ENCODE data around the gene NODAL.

The NODAL gene

DNA sequence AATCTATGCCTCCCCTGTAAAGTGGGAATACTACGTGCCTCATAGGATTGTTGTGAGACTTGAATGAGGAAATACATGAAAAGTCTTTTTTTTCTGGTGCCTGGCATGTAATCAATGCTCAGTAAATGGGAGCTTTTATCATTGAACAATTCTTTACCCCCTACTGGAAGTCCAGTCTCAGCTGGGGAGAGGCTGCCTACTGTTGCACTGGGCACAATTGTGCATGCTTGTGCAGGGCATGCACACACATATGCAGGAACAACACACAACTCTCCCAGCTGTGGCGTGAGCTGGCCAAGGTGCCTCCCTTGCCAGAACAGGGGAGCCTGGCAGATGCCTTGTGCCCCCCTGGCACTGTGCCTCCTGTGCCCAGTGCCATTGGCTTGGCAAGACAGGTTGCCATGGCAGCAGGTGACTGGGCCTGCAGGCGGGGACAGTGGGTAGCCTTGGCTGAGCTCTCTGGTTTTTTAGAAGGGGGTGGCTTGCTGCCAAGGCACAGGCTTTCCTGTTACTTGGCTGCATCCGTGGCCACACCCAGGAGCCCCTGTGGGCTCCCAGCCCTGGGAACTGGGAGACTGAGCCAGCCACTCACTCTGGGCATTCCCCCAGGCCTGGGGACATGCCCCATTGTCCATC, 21.0 kb upstream of the NODAL start:
- DNase-seq: no peak

DNA sequence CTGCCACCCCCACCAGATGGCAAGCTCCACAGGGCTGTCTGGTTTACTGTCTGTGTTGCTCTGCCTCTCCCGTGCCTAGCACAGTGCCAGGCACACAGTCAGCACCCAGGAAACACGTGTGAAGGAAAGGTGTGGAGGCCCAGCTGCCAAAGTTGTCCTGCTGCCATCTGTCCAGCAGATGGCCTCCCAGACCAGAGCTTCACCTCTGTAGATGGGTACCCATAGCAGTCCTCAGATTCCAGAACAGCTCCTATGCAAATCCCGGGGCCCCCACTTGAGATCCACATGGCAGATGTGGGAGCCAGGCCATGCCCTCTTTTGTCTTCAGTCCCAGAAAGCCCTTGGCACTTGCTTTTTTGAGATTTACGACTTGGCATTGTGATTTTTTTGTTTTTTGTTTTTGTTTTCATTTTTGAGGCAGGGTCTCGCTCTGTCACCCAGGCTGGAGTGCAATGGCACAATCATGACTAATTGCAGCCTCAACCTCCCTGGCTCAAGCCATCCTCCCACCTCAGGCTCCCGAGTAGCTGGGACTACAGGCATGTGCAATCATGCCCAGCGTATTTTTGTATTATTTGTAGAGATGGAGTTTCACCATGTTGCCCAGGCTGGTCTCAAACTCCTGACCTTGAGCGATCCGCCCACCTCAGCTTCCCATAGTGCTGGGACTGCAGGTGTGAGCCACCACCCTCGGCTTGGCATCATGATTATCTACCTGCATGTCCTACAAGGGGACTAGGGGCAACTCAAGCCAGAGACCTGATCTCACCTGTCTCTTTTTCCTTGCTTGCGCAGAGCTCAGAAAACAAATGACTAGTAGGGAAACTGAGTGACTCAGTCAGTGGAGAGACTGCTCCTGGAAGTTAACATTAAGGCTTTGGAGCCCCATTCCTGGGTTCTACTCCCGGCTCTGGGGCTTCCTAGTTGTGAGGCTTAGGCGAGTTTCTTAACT, 20.2 kb upstream of the NODAL start:
- DNase-seq: peak; percentile 38

DNA sequence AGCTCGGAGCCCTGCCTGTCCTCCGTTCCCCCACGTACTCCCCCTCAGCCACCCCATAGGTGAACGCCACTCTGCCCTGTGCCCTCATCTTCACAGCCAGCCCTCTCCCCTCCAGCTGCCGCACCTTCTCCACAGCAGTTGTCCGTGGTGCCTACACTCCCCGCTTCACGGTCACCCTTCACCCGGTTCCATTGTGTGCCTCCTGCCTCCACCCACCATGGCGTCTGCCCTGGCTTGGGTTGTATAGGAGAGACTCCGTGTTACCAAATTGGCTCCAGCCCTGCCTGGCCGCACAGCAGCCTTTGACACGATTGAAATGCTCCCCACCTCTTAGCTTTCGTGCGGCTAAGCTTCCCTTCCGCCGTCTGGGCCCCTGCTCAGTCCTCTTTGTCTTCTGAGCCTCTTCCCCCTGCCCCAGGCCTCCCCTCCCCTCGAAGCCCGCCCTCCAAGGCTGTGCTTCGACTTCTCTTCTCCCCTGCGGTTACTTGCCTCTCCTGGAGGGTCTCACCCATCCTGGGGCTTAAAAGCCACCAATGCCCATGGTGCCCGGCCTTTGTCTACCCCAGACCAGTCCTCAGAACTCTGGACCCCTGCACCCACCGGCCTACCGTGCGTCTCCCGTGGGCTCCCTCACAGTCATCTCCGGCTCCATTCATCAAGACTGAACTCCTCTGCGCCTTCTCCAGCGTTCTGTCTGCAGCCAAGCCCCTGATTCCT, 18.5 kb upstream of the NODAL start:
- no peak for DNase-seq

DNA sequence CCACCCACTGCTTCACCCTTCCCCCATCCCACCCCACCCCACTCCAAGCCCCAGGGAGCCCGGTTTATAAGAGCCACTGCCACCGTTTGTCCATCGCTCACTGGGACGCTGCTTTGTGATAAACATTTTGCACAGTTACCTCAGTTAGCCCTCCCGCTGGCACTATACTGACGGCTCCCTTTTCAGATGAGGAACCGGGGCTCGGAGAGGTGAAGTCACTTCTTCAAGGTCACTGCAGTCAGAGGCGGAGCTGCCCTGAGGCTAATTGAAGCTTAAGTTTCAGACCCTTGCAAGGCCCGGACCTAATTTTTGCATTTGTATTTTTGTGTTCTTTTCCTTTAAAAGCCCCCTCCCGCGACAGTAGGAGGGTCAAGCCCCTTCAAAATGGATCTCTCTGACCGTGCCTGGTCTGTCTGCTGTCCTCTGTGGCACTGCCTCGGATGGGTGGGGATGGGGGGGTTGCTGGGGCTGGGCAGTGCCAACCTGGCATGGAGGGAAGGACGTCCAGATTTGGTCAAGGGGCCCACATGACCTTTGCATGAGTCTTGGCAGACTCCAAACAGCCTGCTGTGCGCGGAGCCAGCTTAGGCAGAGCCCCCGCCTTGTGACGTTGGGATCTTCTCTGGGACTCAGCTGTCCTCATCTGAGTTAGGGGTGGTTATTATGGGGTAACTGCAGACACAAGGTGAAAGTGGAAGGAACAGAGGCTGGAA, 17.7 kb upstream of the NODAL start:
- DNase-seq: no peak

DNA sequence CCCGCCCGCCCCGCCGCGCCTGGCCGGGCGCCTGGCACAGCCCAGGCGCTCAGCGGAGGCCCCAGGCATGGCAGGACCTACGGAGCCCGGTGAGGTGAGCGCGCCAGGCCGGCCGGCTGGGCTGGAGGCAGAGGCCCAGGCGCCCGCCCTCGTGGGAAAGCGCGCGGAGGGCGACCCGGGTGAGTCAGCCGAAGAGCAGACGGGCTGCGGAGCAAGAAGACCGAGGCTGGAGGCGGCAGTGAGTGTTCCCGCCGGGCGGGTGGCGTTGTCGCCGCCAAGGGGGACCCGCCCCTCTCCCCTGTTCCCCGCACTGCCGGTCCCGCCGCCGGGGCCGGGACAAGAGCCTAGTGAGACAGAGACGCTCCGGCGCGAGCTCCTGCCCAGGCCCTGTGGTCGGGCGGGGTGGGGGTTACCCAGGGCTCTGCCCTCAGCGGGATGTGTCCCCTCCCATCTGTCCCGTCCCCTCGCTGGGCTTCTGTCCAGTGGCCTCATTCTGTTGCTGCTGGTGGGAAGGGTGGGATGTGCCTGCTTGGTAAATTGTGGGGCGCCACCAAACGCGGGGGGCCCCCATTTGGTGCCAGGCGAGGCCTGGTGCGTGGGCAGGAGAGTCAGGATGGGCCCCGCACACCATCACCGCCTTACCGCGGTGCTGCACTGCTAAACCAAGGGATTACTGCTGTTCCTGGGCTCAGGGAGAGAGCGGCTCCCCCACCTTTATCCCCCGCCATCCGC, 17.0 kb upstream of the NODAL start:
- peak; percentile 55 for DNase-seq

DNA sequence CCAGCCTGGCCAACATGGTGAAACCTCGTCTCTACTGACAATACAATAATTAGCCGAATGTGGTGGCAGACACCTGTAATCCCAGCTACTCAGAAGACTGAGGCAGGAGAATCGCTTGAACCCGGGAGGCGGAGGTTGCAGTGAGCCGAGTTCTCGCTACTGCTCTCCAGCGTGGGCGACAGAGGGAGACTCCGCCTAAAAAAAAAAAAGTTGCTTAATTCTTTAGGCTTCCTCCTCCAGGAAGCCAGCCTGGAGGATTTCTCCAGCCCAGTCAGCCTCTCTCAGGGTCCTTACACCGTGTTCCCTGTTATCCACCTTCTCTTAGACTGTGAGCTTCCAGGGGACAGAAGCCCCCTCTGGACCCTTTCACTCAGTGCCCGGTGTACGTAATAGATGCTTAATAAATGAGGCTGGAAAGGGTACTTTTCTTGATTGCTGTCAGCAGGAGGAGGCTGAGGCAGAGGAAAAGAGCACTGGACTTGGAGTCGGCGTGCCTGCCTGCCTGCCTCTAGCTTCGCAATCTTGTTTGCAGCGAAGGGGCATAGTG, 16.4 kb upstream of the NODAL start:
- DNase-seq: no peak

DNA sequence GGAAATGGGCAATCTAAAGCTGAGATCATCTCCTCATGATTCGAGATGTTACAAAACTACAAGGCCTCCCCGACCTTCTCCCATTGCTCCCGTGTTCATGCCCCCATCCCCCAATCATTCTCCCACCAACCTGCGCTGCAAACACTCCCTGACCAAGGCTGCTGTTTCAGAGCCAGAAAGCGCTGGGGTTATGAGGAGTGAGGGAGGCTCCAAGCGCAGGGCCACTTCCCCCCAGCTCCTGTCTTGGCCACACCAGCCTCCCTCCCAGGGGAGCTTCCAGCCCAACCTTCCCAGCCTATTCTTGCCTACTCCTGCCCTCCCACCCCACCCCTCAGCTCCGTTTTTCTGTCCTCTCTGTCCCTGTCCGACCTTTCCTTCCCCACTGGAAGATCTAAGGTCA, 14.7 kb upstream of the NODAL start:
- DNase-seq: no peak

DNA sequence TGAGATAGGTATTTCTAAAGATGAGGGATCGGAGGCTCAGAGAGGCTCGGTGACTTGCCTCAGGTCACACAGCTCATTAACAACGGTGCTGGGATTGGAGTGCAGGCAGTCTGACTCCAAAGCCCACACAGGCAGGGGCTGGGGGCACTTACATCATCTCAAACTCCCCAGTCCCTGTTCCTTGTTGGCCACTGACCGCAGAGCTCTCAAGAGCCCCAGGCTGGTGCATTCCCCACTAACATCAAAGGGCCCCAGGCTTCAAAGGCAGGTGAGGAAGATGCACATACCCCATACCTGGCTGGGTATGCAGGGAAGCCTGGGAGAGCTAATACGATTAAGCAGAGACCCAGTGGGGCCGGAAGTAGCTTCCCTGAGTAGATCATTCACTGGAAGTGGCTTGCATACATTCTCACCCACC, 13.7 kb upstream of the NODAL start:
- no peak for DNase-seq

DNA sequence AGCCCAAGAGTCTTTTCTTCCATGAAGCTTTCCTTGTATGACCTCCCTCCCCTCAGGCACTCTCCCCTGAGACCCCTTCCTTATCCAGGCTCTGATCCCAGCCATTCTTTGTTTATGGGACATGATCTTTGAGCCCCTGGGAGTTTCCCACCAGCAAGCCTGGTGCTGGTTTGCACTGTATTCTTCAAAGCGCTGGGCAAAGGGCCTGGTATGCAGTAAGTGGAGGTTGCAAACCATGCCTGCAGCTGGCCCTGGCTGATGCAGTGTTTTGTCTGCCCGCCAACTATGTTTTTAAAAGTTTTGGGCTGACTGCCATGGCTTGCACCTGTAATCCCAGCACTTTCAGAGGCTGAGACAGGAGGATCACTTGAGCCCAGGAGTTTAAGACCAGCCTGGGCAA, 6.8 kb upstream of the NODAL start:
- no peak for DNase-seq

DNA sequence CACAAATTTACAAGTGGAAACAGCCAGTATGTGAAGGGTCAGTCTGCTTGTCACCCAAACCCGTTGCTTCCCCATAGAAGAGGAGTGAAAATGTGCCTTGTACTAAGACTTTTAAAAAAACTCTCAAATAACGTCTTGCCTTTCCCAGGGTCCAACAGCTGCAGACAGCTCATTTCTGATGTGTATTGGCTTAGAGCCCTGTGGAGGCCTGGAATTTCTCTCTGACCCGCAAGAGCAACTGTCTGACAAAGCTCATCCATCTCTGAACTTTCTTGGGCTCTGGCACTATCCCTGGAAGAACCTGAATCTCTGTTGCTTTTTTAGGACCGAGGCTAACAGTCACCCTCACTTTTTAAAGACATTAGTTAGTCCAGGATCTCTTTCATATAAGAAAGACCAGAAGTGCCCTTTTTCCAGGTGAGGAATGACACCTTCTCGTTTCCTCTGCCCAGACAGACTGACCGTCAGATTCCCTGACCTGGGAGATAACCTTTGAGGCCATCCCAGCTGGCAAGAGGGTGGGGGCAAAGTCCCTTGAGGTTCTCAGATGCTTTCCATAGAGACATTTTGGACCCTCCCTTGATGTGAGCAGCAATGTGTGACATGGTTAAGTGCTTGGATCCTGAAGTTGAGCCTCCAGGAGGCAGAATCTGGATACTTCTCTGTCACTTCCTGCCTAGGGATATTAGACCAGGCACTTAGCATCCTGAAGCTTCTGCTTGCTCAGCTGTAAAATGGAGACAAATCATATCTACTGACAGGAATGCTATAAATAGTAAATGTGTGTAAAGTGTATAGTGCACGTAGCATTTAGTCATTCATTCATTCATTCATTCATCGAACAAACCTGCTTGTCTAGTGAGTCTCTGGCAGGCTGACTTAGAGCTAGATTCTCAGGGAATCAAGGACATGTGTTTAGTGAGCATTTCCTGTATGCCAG, 4.5 kb upstream of the NODAL start:
- DNase-seq: no peak

DNA sequence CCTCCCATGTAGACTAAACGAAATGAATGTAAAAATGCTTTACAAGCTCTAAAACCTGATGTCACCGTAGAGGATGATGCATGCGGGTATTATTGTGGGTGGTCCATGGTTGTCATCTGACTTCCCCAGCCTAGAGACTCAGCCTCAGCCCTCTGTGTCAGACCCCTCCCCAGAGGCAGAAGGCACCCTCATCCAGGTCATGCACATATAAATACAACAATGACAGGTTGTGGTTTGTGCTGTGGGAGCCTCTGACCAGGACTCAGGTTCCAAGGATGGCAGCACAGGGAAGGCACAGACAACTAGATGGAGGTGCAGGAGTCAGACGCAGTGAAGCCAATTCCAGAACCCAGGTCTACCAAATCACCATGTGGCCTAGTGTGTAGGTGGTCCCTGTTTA, 3.3 kb upstream of the NODAL start:
- DNase-seq: no peak

DNA sequence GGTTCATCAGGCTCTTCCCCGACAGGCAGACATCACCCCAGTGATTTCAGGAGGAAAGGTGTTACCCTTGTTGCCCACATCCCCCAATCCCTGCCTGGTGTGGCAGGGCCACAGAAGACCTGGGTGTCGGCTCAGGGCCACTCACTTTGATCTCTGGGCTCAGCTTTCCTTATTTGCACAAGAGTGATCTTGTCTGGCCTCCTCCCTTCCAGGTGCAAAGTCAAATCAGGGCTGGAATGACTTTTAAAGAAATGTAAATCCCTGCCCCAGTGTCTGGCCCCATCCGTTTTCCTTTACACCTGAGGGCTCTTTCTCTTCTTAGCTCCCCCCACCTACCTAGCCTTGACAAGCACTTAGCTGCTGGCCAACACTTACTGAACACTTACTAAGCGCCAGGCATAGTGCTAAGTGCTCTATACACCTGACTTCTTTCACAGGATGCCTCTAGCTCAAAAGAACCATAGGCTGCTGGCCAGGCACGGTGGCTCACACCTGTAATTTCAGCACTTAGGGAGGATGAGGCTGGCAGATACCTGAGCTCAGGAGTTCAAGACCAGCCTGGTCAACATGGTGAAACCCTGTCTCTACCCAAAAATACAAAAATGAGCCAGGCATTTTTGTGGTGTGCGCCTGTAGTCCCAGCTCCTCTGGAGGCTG, 979 bp upstream of the NODAL start:
- DNase-seq: no peak

DNA sequence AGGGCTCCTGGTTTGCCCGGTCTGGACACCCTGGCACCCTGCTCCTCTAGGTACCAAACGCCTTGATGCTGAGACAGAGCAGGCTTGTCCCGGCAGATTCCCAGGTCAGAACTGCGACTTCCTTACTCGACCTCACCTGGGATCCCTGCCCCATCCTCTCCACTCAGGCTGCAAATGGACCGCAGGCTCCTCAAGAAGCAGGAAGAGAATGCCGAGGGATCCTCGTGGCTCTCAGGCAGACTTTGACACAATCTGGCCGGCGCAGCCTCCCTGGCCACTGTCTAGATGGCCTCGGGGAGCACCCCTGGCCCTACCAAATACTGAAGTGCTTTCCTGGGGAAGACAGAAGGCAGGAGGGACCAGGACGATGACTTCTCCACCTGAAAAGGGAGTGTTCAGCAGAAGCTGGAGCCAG, 421 bp upstream of the NODAL start:
- no peak for DNase-seq

DNA sequence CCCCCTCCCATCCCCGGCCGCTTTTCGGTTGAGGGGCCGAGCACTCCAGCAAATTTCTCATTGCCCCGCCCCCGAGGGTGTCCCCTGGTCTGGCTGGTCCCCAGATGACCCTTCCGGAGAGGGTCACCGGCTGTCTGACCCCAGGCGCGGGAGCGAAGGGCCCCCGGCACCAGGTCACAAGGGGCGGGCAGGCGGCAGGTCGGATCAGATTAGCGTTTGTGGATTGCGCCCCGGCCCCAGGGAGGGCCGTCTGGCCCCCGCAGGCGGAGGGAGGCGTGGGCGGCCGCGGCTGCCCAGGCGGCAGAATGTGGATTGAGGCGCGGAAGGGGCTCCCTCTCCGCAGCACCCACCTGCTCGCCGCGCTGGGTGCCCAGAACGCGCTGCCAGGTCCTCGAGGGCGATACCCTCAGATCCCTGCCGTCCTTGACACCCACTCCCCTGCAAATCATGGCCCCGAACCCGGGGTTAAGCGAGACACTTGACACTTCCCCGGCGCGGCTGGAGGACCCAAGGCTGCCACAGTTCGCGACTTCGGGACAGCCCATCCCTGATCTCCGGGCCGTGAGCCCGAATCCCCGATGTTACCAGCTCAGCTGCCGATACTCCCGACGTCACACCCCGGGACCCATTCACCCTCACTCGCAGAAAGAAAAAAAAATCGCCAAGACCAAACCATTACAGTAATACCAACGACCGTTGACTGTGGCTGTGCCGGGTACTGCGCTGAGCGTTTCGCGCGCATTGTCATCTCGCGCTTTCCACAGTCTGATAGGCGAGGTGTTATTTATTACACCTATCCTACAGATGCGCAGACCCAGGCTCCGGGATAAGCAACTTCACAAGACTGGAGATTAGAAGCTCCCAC, 953 bp downstream of the NODAL start:
- DNase-seq: no peak

DNA sequence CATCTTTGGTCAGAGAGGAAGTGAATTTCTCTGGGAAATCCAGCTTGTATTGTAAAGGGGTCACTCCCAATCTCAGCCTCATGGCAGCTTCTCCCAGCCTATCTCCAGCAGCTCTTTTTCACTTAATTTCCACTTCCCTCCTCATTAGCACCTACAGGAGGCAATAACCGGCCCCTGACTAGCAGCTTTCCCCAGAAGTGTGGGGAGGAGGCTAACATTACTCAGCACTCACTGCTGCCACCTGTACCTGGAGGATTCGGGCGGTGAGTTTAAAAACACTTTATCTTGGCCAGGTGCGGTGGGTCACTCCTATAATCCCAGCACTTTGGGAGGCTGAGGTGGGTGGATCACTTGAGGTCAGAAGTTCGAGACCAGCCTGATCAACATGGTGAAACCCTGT, 3.8 kb downstream of the NODAL start:
- no peak for DNase-seq

DNA sequence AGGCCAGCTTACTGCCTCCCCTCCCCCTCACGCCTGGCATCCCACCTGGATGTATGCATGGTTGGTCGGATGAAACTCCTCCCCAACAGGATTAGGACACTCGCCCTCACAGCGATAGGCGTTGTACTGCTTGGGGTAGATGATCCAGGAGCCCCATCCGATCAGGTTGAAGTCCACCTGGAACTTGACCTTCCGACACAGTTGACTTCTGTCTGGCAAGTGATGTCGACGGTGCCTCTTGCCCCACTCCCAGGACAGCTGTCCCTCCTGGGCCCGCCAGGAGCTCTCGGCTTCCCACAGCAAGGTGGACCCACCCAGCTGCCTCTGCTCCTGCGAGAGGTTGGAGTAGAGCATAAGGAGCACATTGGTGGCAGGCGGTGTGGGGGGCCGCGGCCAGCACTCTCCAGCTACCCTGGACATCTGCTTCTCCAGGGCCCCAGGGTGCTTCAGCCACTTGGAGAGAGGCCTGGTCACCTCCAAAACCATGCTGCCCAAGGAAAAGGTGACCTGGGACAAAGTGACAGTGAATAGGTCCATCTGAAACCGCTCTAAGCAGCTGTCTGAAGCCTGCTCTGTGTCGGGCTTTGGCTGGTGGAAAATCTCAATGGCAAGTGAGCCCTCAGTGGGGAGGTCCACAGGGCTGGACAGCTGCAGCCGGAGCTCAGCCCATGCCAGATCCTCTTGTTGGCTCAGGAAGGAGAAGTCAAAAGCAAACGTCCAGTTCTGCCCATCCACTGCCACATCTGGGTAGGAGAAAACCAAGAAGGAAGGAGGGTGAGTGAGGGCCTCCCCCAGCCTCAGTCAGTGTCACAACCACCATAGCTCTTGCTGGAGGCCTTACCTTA, 6.0 kb downstream of the NODAL start:
- no peak for DNase-seq

DNA sequence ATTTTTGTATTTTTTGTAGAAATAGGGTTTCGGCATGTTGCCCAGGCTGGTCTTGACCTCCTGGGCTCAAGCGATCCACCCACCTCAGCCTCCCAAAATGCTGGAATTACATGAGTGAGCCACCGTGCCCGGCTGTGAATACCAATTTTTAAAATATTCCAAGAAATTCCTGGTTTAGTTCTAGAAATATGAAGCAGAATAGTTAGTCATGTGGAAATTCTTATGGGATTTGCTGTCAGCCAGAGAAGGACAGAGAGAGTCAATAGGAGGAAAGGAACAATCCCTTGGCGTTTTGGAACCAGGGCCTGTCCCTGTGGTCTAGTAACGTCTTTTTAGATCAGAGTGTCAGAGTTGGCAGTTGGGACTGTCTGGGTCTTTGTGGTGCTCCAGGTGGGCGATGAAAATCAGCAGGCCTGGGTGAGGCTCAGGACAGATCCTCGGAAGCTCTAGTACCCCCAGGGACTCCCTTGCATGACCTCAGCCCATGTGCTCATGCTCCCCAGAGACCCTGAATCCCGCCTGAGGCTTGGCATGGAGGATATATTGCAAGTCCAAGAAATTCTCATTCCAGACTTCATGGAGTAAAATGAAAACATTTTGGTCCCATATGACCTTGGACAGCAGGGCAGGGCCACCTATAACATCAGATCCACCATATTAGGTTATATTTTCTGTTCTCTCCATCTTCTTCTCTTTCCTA, 7.8 kb downstream of the NODAL start:
- DNase-seq: no peak
